HG03097 (cell line): Measurements from ENCODE around the gene DDX31.

Experiments
- ATAC-seq: cut with Tn5 transposase; IDR thresholded peaks from one replicate; pipeline ENCODE4 v1.9.1; 2021; ENCODE audit not compliant: unreplicated experiment, low FRiP score

The DDX31 gene

DNA sequence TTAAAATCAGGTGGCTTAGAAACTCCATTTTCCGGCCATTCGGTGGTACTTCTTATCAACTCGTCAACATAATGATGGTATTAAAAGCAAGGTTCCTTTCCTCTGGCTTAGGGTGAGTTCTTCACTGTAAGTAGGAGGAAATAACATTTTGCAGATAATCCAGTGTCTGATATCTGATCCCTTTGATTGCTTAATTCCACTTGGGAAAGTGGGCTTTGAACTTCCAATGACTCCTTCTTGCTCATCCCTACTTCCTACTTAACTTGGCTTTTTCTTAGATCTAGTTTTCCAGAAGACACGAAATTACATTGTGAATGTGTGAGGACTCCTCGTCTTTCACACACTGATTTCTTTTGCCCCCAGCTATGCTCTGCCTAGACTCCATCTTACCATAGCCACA lies 31.5 kb downstream of the DDX31 start:
- ATAC-seq: no peak

DNA sequence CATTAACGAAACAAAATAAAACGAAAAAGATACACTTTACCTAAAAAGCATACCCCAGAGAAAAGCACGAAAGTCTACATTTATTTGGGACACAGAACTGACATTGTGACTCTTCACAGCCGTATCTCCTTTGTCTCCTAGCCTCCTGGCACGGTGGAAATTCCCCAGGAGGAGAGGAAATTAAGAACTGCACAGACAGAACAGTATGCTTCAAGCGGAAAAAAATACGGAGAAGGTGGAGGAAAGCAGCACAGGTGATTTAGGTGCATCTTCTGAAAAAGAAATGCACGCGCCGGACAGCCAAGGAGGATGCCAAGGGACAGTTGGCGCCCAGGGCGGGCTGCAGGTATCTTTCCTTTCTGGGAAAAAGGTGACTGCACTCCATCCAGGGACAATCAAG lies 32.0 kb downstream of the DDX31 start:
- no peak for ATAC-seq

DNA sequence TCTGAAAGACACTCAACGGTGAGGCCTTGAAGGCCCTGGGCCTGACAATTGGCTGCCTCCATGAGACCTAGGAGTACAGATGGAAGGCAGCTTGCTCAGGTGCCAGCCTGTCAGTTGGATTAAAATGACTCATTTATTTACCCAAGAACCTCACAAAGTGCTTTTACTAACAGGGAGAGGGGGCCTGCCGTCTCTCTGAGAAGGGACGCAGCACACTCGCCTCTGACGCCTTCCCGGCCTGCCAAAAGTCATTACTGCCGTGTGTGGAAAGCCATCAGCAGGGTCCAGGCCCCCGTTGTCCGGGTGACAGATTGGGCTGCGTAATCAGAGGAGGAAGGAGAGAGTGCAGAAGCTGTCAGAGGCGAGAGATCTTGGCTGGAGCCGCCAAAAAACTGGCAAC lies 32.4 kb downstream of the DDX31 start:
- no peak for ATAC-seq

DNA sequence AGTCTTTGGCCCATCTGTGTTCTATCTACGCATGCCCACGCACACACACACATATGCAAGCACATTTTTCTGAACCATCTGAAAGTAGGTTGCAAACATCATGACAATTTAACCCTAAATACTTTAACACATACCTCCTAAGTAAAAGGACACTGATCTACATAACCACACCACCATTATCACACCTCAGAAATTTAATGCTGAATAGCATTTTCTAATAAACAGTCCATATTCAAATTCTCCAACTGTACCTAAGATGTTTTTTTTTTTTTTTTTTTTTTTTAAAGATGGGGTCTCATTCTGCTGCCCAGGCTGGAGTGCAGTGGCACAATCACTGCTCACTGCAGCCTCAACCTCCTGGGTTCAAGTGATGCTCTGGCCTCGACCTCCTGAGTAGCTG lies 35.5 kb downstream of the DDX31 start:
- no peak for ATAC-seq

DNA sequence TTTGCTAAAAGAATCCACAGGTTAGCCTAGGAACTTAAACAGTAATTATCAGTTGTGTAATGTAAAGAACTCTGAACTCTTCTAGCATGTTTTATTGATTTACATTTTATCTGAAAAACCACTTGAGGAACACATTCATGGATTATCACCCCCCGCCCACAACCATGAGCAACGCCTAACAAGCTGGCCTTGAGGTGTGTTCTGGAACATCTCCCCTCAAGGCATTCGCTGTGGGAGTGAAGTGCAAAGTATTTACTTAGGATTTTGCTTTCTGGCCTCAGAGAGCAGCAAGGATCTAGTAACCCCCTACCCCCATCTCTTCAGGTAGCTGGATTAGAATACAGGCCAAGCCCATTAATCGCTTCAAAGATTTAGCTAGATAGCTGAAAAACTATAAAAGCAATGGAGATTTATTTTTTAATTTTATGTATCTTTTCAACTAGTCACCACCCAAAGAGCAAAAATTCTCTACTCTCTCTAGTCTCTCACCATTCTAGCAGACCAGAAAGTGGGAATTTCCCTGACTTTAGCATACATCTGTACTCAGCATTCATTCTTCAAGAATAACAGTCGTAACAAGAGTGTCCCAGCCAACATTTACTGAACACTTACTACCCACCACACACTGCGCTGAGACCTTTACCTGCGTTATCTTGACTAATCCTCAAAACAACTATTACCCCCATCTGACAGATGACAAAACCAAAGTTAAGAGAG lies 37.2 kb downstream of the DDX31 start:
- no peak for ATAC-seq

DNA sequence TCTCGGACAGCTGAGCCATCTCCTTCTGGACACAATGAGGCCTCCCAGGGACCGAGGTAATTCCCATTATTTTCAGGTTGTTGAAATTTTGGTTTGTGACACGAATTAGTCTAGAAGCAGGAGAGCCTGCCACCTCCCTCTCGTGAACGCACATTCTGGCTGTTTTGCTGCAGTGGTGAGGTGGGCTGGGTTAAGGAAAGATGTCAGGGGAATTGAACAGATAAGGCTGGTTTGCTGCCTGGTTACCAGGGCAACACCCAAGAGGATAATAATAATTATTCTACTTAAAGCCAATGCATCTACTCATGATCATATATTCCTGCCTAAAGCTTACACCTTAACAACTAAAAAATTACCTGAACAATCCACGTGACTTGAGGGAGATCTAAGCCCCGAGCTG lies 38.1 kb downstream of the DDX31 start:
- ATAC-seq: no peak

DNA sequence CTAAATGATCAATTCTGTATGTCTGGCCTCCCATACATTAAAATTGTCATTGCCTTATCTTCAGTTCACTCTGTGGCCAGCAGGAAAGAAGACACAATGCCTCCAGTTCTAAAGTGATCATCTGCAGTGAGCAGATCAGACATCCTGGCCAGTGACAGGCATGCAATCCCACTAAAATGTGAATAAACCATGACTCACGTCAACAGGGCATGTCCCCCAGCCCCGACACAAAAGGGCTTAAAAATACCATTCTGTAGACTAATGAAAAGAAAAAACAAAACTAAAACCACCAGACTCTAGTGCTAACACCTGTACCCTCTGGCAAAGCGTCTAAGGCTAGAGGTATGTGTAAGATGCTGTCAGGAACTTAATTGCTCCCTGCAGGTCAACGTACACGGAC lies 38.5 kb downstream of the DDX31 start:
- ATAC-seq: no peak

DNA sequence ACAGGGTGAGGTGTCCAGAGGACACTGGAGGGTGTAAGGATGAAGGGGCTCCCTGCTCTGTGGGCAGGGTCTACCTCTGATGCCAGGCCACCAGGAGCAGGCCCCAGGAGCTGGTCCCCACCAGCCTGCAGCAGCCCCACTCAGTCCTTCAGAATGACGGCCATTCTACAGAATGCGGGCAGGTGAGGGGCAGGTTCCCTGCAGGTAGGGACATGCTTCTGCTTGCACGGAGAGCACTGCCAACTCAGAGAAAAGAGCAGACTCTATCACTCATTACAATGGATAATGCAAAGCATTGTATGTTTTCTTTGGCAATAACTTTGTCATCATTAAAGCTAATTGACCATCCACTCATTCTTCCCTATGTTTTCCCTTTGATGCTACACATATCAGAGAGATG lies 39.0 kb downstream of the DDX31 start:
- ATAC-seq: no peak

DNA sequence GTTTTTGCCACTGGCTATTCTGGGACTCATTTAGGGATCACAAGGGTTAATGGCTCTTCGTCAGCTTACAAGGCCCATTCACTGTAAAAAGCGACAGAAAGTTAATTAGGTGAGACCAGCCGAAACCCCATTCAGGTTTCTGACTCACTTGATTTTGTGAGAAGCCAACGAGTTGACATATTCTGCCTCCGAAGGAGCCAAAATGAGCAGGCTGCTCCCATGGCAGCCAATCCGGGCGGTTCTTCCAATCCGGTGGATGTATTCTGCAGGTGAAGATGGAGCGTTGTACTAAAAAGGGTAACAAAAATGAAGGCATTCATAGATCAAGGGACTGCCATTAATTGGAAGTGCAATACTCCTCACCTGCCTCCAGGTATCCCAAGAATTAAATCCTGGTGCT lies 39.7 kb downstream of the DDX31 start:
- no peak for ATAC-seq

DNA sequence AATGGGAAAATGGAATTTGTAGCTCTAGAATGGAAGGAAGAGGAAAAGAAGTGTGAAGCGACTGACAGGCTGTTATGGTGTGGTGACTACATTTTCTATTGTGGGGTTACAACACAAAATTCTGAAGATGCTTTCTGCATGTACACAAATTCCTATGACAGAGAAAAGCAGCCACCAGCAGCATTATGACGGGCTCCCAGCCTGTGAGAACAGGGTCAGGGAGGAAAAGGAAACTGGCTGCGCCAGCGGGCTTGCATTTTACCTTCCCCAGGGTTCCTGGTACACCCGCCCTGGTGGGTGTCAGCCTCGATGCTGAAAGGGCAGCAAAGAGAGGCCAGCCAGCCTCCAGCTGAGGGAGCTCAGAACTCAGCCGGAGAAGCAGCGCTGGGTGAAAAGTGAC lies 41.0 kb downstream of the DDX31 start:
- ATAC-seq: no peak

DNA sequence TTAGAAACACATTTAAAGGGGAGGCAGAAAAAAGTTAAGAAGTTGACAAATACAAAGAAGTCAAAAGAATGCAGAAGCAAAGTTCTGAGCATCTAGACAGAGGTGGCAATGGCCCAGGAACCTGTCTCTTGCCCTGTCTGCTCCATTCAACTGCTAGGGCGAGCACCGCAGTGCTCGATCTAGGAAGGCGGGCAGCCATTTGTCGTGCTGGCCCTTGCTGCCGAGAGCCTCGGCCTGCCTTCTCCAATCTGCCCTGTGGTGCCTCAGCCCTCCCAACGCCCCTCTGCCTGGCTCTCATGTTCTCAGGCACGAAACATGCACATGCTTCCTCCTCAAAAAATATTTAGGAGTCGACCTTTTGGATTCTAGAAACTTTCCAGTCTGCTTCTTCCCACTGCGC lies 42.2 kb downstream of the DDX31 start:
- no peak for ATAC-seq

DNA sequence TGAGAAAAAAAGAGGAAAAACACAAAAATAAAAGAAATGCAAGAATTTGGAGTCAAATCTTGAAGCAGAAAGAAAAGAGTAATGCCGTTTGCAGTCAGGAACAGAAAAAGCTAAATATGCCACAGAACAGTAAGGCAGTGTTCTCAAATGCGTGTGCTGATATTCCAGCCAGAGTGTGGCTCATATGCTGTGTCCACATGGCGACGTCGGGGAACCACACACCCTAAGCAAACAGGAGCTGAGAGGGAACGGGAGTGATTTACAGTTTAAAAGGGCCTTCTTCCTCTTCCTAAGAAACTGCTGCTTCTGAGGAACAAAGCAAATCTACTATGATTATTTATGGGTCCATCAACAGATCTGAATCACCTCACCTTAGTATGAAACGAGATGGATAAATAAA lies 42.7 kb downstream of the DDX31 start:
- no peak for ATAC-seq

DNA sequence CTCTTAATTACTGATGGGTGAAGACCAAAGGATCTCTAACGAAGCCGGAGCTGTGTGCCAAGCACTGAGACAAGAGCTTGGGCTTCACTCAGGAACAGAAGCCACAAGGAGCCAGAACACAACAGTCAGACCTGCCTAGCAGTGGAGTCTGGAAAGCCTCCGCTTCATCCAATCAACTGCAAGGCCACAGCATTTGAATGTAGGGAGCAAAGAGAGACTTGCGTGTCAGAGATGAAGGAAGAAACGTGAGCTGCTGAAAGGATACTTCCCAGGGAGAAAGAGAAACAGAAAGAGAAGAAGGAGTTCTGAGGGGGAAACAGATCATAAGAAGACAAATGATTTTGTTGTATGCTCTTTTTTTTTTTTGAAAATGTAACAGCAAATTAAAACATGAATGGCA lies 43.5 kb downstream of the DDX31 start:
- no peak for ATAC-seq

DNA sequence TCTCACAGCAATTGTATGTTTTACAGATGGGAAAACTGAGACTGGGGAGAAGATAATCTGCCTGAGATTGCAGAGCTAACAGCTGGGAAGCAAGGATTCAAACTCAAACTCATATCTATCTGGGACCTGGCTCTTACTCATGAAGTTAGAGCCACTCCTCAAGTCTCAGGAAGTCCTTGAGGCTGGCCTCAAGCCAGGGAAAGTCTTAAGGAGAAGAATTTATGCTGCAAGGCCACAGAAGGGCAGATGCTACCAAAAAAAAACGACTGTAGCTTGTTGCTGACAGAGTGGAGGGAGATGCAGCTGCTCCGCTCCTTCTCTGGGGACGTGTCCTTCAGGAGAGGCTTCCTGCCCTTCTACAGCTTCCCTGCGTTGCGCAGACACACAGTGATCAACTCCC lies 47.6 kb downstream of the DDX31 start:
- ATAC-seq: no peak

DNA sequence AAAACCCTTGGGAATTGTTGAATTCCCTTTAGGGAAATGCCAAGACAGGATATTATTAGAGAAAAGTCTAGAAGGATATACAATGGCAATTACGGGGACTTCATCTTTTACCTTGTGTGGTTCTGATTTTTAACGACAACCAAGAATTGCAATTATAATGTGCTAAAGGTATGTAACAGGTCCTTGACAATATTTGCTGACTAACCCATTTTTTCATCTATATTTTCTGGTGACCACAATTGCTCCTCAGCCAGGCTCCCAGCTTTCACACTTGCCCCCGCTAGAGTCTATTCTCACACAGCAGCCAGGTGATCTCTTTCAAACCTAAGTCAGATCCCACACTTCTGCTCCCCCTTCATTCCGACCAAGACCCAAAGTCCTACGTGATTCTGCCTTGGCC lies 53.1 kb downstream of the DDX31 start:
- ATAC-seq: no peak

DNA sequence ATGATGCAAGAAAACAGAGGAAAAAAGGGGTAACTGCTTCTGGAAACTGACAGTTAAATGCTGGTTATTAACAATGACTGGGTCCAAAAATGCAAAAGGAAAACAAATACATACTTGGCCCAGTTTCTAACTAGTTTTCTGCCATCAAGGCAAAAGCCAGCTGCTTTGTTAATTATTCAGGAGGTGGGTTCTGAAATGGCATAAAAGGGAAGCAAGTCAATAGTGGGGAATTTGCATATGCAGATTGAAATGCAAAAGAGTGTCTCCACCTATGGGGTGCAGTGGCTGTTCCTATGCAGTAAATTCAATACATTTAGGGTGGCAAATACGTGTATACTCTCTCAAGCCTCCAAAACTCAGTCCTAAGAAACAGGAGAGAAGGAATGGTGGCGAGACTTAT lies 54.0 kb downstream of the DDX31 start:
- ATAC-seq: no peak

DNA sequence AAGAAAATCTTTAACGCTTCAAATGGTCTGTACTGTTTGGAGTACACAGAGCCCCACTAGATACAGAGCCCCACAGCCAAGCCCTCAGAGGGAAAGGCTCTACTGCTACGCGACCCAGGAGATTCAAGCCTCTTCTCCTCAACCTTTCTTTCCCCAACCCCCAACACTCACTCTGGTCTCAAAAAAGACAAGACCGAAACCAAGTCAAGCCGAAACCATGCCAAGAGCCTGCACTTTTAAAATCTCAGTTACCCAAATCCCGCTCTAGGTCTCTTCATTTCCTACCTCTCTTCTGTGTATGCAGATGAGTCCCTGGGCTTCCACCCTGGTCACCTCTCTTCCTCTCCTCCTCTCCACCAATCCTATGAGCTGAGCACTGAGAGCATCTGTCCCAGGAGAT lies 55.5 kb downstream of the DDX31 start:
- ATAC-seq: no peak

DNA sequence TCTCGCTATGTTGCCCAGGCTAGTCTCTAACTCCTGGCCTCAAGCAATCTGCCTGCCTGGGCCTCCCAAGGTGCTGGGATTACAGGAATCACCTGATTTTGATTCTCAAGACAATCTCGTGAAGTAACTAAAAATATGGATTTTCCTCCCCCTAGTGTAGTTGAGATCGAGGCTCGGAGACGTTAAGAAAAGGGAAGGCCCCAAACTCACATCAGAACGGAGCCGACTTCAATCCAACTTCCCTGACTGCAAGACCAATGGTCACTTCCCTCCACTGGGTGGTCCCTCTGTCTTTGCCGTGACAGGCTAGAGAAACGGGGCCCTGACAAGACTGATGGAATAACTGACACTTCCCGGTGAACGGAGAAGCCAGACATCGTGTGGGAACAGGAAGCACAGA lies 59.1 kb downstream of the DDX31 start:
- ATAC-seq: no peak

DNA sequence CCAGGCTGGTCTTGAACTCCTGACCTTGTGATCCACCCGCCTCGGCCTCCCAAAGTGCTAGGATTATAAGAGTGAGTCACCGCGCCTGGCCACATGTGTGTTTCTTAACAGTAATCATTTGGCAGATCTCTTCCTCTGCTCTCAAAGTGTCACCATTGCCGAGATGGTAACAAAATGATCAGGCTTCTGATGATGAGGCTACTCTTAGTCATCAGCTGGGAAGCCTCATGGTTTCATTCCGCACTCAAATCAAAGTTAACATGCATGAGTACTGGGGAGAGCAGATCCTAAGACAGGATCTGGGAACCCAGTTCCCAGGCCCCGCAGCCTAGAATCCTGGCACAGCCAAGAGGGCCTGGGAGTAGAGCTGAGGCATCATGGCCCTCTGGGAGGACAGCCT lies 60.0 kb downstream of the DDX31 start:
- no peak for ATAC-seq

DNA sequence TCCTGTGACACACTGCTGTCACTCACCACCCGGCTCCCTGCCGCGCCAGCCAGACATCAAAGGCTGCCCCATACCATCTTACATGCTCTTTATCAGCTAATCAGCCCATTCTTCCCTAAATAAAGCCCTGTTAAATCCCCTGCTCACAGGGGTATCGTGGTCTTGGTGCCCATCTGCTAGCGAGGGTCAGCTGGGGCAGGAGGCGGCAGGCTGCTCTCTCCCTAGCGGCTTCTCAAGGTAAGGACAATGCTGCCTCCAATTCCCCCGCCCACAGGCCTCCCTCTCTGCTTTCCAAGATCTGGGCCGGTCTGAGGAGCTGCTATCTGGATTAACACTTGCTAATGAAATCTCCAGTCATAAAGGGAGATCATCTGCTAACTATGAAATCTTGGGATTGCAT lies 60.6 kb downstream of the DDX31 start:
- no peak for ATAC-seq

DNA sequence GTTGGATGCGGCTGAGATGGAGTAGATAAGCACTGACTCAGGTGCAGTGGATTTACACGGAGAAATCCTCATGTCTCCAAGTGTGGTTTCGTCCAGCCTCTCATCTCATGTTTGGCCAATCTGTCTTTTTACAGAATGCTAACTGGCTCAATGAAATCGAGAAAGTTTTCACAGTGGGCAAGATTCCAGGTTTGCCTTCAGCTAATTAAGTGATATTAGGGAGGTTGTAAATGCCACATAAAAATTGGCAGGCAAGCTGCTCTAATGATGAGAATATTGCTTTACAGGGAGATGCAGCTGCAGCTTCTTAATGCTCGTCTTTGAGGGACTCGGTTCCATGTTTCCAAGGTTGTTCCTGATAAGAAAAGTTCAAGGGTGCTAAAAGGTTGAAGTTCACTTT lies 63.7 kb downstream of the DDX31 start:
- no peak for ATAC-seq

DNA sequence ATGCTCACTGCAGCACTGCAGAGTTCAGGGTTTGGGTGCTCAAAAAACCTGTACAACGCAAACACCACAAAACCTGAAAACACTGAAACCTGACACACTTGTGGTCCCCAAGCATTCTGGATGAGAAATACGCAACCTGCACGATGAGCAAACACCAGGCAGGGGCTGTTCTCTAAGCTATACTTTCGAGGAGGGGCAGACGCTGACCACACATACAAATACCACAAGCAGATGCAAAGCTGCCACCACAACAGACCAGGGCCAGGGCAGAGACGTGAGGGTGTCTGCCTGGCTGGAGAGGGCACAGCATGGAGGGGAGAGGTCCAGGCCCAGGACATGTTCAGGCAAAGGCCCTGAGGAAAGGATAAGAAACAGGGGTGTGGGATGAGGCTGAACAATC lies 64.4 kb downstream of the DDX31 start:
- ATAC-seq: no peak

DNA sequence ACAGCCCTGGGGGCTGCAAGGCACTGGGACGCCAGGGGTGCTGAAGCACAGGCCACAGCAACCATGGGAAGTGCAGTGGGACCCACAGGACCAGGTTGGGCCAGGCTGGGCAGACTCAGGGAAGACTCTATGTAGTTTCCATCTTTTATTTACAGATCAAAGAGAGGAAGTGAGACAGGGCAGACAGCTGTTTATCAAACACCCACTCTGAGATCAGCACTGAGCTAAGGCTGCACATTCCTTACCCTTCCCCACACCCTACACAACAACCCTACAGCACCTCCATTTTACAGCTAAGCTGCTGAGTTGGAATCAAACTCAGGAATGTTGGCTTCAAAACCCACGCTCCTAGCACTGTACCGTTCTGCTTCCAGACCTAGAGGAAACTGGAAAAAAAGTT lies 67.6 kb downstream of the DDX31 start:
- no peak for ATAC-seq
